ENCODE data around the gene FOXP1. TPM values are rescaled to one million over a fixed set of nuclear protein-coding genes. Genes with fewer than 3 reads are reported as not detected.

The FOXP1 gene
- total RNA-seq, 1 experiment from 2014 or later: 75.3 TPM

- Histone ChIP-seq H3K9ac (ENCODE audit: extremely low read depth, insufficient read length, low read length) (no peak overlapping the region), H4K8ac (replicated peaks; ENCODE audit: insufficient read length, low read depth, low read length) (no peak overlapping the region), H3K79me2 (ENCODE audit: insufficient read depth, low read length) (no peaks in the 10 kb centered on the region), H4K20me1 (ENCODE audit: control insufficient read depth, insufficient read depth, insufficient read length) (no peaks in the 10 kb centered on the region), H2BK15ac (ENCODE audit: low read depth, low read length) (no peak overlapping the region; the same call in 1 of the 2 replicates), H4K91ac (ENCODE audit: insufficient read length, low read depth, low read length) (no peak overlapping the region), H3K18ac (ENCODE audit: insufficient read length, low read depth, low read length) (no peak overlapping the region), H2BK20ac (ENCODE audit: low read depth, low read length, poor library complexity, severe bottlenecking) (no peak overlapping the region), H3K4ac (ENCODE audit: low read depth, low read length) (no peak overlapping the region), H3K56ac (ENCODE audit: insufficient read length, low read depth, low read length) (no peak overlapping the region), H3T11ph (ENCODE audit: low read length) (no peak overlapping the region), H2BK120ac (ENCODE audit: low read depth, low read length, poor library complexity, severe bottlenecking) (no peak overlapping the region), H3K4me1 (ENCODE audit: insufficient read depth, low read length) (no peaks in the 10 kb centered on the region), H2AFZ (ENCODE audit: low read length) (no peak overlapping the region), H2AK5ac (ENCODE audit: insufficient read length, low read length) (no peak overlapping the region), H3K27me3 (ENCODE audit: insufficient read depth, low read length) (no peaks in the 10 kb centered on the region), H3K23ac (ENCODE audit: insufficient read length, low read depth, low read length) (no peak overlapping the region), H3K23me2 (ENCODE audit: insufficient read length, low read depth, low read length, poor library complexity, severe bottlenecking) (no peaks in the 10 kb centered on the region), H3K9me3 (ENCODE audit: control insufficient read depth, low read depth, low read length) (no peaks in the 10 kb centered on the region), H3K14ac (ENCODE audit: insufficient read depth, low read length) (no peak overlapping the region), H3K4me2 (ENCODE audit: insufficient read depth, insufficient read length, low read length) (no peak overlapping the region), H4K5ac (ENCODE audit: insufficient read length, low read depth, low read length) (no peak overlapping the region), H2BK5ac (ENCODE audit: insufficient read length, low read length) (no peak overlapping the region), H3K27ac (ENCODE audit: insufficient read length, low read depth, low read length) (no peak overlapping the region), H2BK12ac (ENCODE audit: insufficient read length, low read depth, low read length) (no peak overlapping the region), H3K79me1 (ENCODE audit: insufficient read depth, low read depth, low read length, poor library complexity, severe bottlenecking) (no peaks in the 10 kb centered on the region)
- DNase-seq: no peak
- no peak overlapping the region; a peak in 1 of 7 replicates for H3K27ac Mint-ChIP-seq
- H3K27me3 Mint-ChIP-seq (ENCODE audit: low read depth): peaks cover 3% of the 10 kb centered on the region; the same call in 1 of the 2 replicates
- H3K4me3 Mint-ChIP-seq: no peak overlapping the region
- no CpG with 5 or more reads among the region's 6 CpGs for WGBS (ENCODE audit: extremely low coverage, insufficient read length, low lambda C conversion rate)
- peaks cover 0 to 1% (median 0%) of the 10 kb centered on the region in 3 experiments; a peak in 1 of 7 replicates for H3K36me3 Mint-ChIP-seq (ENCODE audit: insufficient read depth in 1 of 3, low read depth in 3 of 3)
- H3K4me1 Mint-ChIP-seq: peaks cover 6% of the 10 kb centered on the region in 2 experiments; a peak in 3 of 4 replicates
- TF ChIP-seq, protein P1, sequence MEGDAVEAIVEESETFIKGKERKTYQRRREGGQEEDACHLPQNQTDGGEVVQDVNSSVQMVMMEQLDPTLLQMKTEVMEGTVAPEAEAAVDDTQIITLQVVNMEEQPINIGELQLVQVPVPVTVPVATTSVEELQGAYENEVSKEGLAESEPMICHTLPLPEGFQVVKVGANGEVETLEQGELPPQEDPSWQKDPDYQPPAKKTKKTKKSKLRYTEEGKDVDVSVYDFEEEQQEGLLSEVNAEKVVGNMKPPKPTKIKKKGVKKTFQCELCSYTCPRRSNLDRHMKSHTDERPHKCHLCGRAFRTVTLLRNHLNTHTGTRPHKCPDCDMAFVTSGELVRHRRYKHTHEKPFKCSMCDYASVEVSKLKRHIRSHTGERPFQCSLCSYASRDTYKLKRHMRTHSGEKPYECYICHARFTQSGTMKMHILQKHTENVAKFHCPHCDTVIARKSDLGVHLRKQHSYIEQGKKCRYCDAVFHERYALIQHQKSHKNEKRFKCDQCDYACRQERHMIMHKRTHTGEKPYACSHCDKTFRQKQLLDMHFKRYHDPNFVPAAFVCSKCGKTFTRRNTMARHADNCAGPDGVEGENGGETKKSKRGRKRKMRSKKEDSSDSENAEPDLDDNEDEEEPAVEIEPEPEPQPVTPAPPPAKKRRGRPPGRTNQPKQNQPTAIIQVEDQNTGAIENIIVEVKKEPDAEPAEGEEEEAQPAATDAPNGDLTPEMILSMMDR (conservative IDR thresholded peaks at IDR 0.05): no peak
- no peaks in the 10 kb centered on the region; a peak in 1 of 5 replicates for H3K9me3 Mint-ChIP-seq
Measured at GRCh38 chr3:71618538-71618937, 35.0 kb upstream of the FOXP1 start.

Data from H9 (cell line).